Muscle layer of colon (tissue), 2 donors: ENCODE data around the gene LRRTM2.
"Not testable (repeated sequence)": the region's sequence is repeated elsewhere in the genome, so short reads cannot be mapped to it uniquely, and the experiment has no call there.

Experiments used
- H3K27ac ChIP-seq: one replicate; pipeline ENCODE4 v1.7.0; 2013; ENCODE audit warnings: low read depth, mild to moderate bottlenecking, low read length, moderate library complexity
- H3K27me3 ChIP-seq, 2 donors: one replicate each; pipeline ENCODE4 v1.7.0; 2013; ENCODE audit warnings: low read length in 2 of 2, mild to moderate bottlenecking in 2 of 2; ENCODE audit not compliant: insufficient read depth in 2 of 2, control insufficient read depth in 1 of 2
- H3K36me3 ChIP-seq: one replicate; pipeline ENCODE4 v1.7.0; 2013; ENCODE audit warnings: mild to moderate bottlenecking, low read length; ENCODE audit not compliant: insufficient read depth
- H3K4me1 ChIP-seq: one replicate; pipeline ENCODE4 v1.7.0; 2013; ENCODE audit warnings: mild to moderate bottlenecking, low read length; ENCODE audit not compliant: insufficient read depth
- H3K4me3 ChIP-seq, 2 donors: one replicate each; pipeline ENCODE4 v1.7.0; 2013; ENCODE audit warnings: low read length in 2 of 2, low read depth in 1 of 2, mild to moderate bottlenecking in 1 of 2, moderate library complexity in 1 of 2
- H3K9ac ChIP-seq: one replicate; pipeline ENCODE4 v1.7.0; 2013; ENCODE audit warnings: low read length
- H3K9me3 ChIP-seq: one replicate; pipeline ENCODE4 v1.7.0; 2013; ENCODE audit warnings: mild to moderate bottlenecking, low read length
- donor health status: abdominal sarcoma.
- donor health status: Adenocarcinoma of cecum.

LRRTM2 gene

GRCh38 chr5:138874771-138875551, at the start of gene LRRTM2:
LRRTM2 (minus strand) TSS chr5:138875335; CDS start chr5:138874911, 424 bp downstream.
- no peaks in the 10 kb centered on the region for H3K36me3 ChIP-seq
- H3K27me3 ChIP-seq: no peaks in the 10 kb centered on the region
- no peak within 1 kb of the TSS for H3K9ac ChIP-seq
- peak within 1 kb of the TSS; percentile 16 to 48 for H3K4me3 ChIP-seq
- H3K4me1 ChIP-seq: peaks cover 46% of the 10 kb centered on the region
- no peaks in the 10 kb centered on the region for H3K9me3 ChIP-seq
- peak within 1 kb of the TSS; percentile 45 for H3K27ac ChIP-seq

- no peaks in the 10 kb centered on the region for H3K4me1 ChIP-seq
- H3K27ac ChIP-seq: no peak overlapping the region
- H3K4me3 ChIP-seq: no peak overlapping the region
- H3K36me3 ChIP-seq: peaks cover 39% of the 10 kb centered on the region
- H3K9ac ChIP-seq: no peak overlapping the region
- H3K27me3 ChIP-seq: no peaks in the 10 kb centered on the region
- H3K9me3 ChIP-seq: no peaks in the 10 kb centered on the region
Measured at GRCh38 chr5:138922494-138922893, 47.4 kb upstream of the LRRTM2 start.

- not testable (repeated sequence) for H3K27me3 ChIP-seq, H3K9me3 ChIP-seq, H3K4me3 ChIP-seq, H3K9ac ChIP-seq, H3K27ac ChIP-seq, H3K4me1 ChIP-seq
- H3K36me3 ChIP-seq: peaks cover 30% of the 10 kb centered on the region
Measured at GRCh38 chr5:138921362-138921761, 46.2 kb upstream of the LRRTM2 start.

- Histone ChIP-seq H3K27me3 (no peaks in the 10 kb centered on the region), H3K4me1 (no peaks in the 10 kb centered on the region), H3K9me3 (no peaks in the 10 kb centered on the region), H3K4me3 (no peak overlapping the region), H3K27ac (no peak overlapping the region), H3K36me3 (peaks cover 18% of the 10 kb centered on the region), H3K9ac (no peak overlapping the region)
Measured at GRCh38 chr5:138920181-138920580, 45.0 kb upstream of the LRRTM2 start.

GRCh38 chr5:138918686-138919085, 43.6 kb upstream of the LRRTM2 start:
- H3K9ac ChIP-seq: no peak overlapping the region
- H3K27me3 ChIP-seq: no peaks in the 10 kb centered on the region
- no peaks in the 10 kb centered on the region for H3K4me1 ChIP-seq
- no peak overlapping the region for H3K27ac ChIP-seq
- no peaks in the 10 kb centered on the region for H3K9me3 ChIP-seq
- H3K4me3 ChIP-seq: no peak overlapping the region
- peaks cover 7% of the 10 kb centered on the region for H3K36me3 ChIP-seq

- Histone ChIP-seq H3K27ac (no peak overlapping the region), H3K36me3 (peaks cover 9% of the 10 kb centered on the region), H3K9ac (no peak overlapping the region), H3K4me3 (no peak overlapping the region), H3K4me1 (no peaks in the 10 kb centered on the region), H3K9me3 (no peaks in the 10 kb centered on the region), H3K27me3 (no peaks in the 10 kb centered on the region)
Measured at GRCh38 chr5:138914338-138914737, 39.2 kb upstream of the LRRTM2 start.

- Histone ChIP-seq H3K27me3 (no peaks in the 10 kb centered on the region), H3K9ac (no peak overlapping the region), H3K27ac (no peak overlapping the region), H3K36me3 (peaks cover 6% of the 10 kb centered on the region), H3K4me3 (no peak overlapping the region), H3K4me1 (no peaks in the 10 kb centered on the region), H3K9me3 (no peaks in the 10 kb centered on the region)
Measured at GRCh38 chr5:138913773-138914172, 38.6 kb upstream of the LRRTM2 start.

GRCh38 chr5:138912093-138912492, 37.0 kb upstream of the LRRTM2 start:
- Histone ChIP-seq H3K4me3 (no peak overlapping the region), H3K27me3 (no peaks in the 10 kb centered on the region), H3K9me3 (no peaks in the 10 kb centered on the region), H3K36me3 (peaks cover 4% of the 10 kb centered on the region), H3K9ac (no peak overlapping the region), H3K4me1 (no peaks in the 10 kb centered on the region), H3K27ac (no peak overlapping the region)

- no peaks in the 10 kb centered on the region for H3K27me3 ChIP-seq
- H3K36me3 ChIP-seq: peaks cover 4% of the 10 kb centered on the region
- no peaks in the 10 kb centered on the region for H3K4me1 ChIP-seq
- no peak overlapping the region for H3K4me3 ChIP-seq
- H3K27ac ChIP-seq: no peak overlapping the region
- no peaks in the 10 kb centered on the region for H3K9me3 ChIP-seq
- no peak overlapping the region for H3K9ac ChIP-seq
Measured at GRCh38 chr5:138911441-138911840, 36.3 kb upstream of the LRRTM2 start.

- peaks cover 11% of the 10 kb centered on the region for H3K36me3 ChIP-seq
- no peak overlapping the region for H3K4me3 ChIP-seq
Measured at GRCh38 chr5:138910546-138911185, 35.5 kb upstream of the LRRTM2 start.

GRCh38 chr5:138909734-138910133, 34.6 kb upstream of the LRRTM2 start:
- no peak overlapping the region for H3K4me3 ChIP-seq
- no peak overlapping the region for H3K27ac ChIP-seq
- no peaks in the 10 kb centered on the region for H3K27me3 ChIP-seq
- no peaks in the 10 kb centered on the region for H3K9me3 ChIP-seq
- no peaks in the 10 kb centered on the region for H3K4me1 ChIP-seq
- H3K36me3 ChIP-seq: peaks cover 18% of the 10 kb centered on the region
- no peak overlapping the region for H3K9ac ChIP-seq

More at GRCh38 chr5:138910546-138911185, 35.5 kb upstream of the LRRTM2 start:
- Histone ChIP-seq H3K27ac (no peak overlapping the region), H3K27me3 (no peaks in the 10 kb centered on the region), H3K9ac (no peak overlapping the region), H3K9me3 (no peaks in the 10 kb centered on the region), H3K4me1 (no peaks in the 10 kb centered on the region)

- Histone ChIP-seq H3K9me3 (no peaks in the 10 kb centered on the region), H3K4me3 (no peak overlapping the region), H3K27me3 (no peaks in the 10 kb centered on the region), H3K27ac (no peak overlapping the region), H3K4me1 (no peaks in the 10 kb centered on the region), H3K36me3 (peaks cover 37% of the 10 kb centered on the region), H3K9ac (no peak overlapping the region)
Measured at GRCh38 chr5:138905541-138905940, 30.4 kb upstream of the LRRTM2 start.
